ENCODE data around the gene RANGRF.
A peak's percentile ranks its signal among the peaks of the same experiment; 100 is the strongest.

Gene RANGRF

GRCh38 chr17:8333281-8333680 lies 44.8 kb downstream of the RANGRF start:
- no peak overlapping the region for H3K27ac ChIP-seq
- no peak overlapping the region for H3K4me3 ChIP-seq
- TF ChIP-seq CTCF (IDR thresholded peaks at IDR 0.05): no peak
- no peak for DNase-seq (ENCODE audit: low spot score)

DNA sequence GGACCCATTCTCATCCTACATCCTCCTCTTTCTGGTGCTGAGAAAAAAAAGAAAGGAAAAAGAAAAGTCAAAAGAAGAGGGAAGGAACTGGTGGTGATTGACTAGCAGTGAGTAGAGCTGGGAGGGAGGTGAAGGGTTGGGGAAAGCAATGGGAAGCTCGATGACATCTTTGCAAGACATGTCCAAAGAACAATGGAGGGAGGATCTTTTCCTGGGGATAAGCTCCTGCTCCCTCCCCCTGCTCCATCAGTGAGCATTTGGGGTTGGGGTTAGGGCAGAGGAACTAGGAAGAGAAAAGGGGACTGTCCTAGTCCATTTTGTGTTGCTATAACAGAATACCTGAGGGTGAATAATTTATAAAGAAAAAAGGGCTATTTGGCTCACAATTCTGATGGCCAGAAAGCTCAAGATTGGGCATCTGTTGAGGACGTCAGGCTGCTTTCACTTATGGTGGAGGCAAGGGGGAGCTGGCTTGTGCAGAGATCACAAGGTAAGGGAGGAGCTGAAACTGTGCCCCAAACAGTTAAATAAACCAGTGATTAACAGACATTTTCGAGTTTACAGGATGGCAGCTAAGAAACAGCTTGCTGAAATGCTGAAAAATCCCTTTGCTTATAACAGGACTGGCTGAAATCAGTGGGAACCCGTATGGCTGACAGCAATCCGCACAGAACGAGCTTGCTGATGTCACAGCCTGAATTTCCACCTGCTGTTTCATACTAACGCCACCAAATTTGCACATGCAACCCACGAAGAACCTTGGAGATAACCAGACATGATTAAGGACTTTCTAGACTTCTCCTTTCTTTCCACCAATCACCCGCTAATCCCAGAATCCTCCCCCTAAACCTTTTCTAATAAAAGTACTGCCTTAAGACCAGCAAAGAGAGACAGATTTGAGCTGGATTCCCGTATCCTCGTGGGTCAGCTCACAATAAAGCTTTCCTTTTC lies 49.6 kb downstream of the RANGRF start:
- TF ChIP-seq CTCF (IDR thresholded peaks at IDR 0.05): no peak
- no peak for DNase-seq (ENCODE audit: low spot score)
- H3K27ac ChIP-seq: no peak overlapping the region
- peak overlapping the region; percentile 31 for H3K4me3 ChIP-seq

- no peak overlapping the region for H3K4me3 ChIP-seq
- H3K27ac ChIP-seq: no peak overlapping the region
- TF ChIP-seq CTCF (IDR thresholded peaks at IDR 0.05): no peak
- DNase-seq (ENCODE audit: low spot score): no peak
These were observed 50.3 kb downstream of the RANGRF start for GRCh38 chr17:8338753-8339140.

DNA sequence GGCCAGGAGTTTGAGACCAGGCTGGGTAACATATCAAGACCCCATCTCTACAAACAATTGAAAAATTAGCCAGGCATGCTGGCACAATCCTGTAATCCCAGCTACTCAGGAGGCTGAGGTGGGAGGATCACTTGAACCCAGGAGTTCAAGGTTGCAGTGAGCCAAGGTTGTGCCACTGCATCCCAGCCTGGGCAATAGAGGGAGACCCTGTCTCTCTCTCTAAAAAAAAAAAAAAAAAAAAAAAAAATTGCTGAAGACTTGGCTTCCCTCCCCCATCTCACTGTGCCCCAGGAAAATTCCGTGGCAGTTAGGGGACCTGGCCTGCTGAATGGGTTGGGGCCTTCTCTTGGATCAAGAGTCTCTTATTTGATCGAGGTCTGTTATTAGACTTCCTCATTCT lies 51.1 kb downstream of the RANGRF start, which contains the start of gene ODF4:
Gene ODF4 (plus strand): TSS at position 301 of the 400 bp plus-strand sequence. CDS start 212 bp downstream, outside the sequence.
- TF ChIP-seq CTCF (IDR thresholded peaks at IDR 0.05): no peak
- no peak for DNase-seq (ENCODE audit: low spot score)
- Histone ChIP-seq H3K27ac (no peak within 1 kb of the TSS), H3K4me3 (no peak within 1 kb of the TSS)

Data from coronary artery (tissue), 2 donors.